Limb (tissue), 2 donors: ENCODE data around the gene CISD2.
"Not testable (repeated sequence)": the region's sequence is repeated elsewhere in the genome, so short reads cannot be mapped to it uniquely, and the experiment has no call there.

Source experiments
- DNase-seq, 2 donors: peaks; one replicate each; pipeline ENCODE4 v3.0.0-alpha.2; 2016; ENCODE audit errors: extremely low spot score in 2 of 2

CISD2 gene, protein sequence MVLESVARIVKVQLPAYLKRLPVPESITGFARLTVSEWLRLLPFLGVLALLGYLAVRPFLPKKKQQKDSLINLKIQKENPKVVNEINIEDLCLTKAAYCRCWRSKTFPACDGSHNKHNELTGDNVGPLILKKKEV

DNA sequence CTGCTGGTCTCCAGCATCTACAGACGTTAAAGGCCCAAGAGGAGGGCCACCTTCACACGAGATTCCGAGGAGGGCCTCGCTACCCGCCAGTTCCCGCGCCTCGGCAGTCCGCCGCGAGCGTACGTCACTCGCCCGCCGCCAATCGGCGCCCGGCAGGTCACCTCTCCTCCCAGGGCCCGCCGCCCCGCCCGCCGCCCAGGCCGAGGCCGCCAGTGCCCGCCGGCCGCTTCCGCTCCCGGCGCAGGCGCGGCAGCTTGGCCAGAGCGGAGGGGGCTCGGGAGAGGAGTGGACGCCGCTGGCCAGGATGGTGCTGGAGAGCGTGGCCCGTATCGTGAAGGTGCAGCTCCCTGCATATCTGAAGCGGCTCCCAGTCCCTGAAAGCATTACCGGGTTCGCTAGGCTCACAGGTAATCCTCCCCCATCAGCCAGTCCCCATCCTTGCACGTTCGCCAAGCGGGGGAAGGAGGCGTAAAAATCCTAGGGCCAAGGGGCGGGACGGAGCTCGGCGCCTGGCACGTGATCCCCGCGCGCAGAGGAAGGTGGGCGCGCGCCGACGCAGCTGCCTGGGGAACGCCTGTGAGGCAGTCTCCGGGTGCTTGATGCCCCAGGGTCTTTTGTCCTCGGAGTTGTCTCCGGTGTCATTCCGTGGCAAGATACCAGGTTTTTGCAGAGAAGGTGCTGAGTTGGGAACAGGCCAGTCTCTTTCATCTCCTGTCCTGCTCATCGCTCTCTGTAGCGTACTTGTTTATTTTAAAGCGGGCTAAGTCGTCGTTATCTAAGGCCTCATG is at the start of gene CISD2:
Gene CISD2 (plus strand): TSS at position 212 of the 788 bp plus-strand sequence. CDS start 93 bp downstream, at position 305.
- DNase-seq: peak; percentile 90 to 95

DNA sequence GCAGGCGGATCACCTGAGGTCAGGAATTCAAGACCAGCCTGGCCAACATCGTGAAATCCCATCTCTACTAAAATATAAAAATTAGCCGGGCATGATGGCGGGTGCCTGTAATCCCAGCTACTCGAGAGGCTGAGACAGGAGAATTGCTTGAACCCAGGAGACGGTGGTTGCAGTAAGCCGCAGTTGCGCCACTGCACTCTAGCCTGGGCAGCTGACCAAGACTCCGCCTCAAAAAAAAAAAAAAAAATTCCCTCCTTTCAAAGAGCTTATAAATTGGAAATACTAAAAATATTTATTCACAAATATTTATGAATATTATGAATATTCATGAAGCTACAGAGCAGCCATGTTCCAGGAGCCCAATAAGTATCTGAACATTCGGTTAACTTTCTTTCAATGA is 49.7 kb upstream of the CISD2 start:
- DNase-seq: not testable (repeated sequence)

DNA sequence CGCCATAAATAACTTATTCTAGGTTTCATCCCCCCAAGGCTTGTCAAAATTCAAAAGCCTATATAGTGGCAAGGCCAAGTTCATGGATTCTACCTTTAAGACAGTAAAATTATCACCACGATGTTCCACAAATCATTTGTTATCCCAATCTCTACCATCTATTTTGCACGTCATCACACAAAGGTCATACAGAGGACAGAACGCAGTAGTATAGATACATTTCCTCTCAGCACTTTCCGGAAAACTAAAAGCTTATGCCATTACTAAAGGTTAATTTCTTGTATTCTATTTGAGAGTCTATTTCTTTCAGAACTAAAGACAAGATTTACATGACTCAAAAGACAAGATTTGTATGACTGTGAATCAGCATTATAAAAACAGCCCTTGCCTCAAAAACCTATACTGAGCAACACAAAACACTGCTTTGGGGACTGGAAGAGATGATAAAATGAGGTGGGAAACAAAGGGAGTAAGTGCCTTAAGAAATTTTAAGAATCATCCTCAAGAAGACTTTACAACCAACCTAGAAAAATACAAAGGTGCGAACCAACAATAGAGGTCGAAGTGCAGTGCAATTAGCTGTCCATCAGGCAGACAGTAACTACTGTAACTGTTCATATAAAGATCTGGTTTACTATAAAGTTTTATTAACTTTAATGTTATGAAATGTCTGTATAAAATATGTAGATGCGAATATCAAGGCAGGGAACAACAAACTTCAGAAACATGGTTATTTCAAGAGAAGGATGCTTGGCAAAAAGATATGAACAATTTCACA is 49.0 kb upstream of the CISD2 start:
- no peak for DNase-seq

DNA sequence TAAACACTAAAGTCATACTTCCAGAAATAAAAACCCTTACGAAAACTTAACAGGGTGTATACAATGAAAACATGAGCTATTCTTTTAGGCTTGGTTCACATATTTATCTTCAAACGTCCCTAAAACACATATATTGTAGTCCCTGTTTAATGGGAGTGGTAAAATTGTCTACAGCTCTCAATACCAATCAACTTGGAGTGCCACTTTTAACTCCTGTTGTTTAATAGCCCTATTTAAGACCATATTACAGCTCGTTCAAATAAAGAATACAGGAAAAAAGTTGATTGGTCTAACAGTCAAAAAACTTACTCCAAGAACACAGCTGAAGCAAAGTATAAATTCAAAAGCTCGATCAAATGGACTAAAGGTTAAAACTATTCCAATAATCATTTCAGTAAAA is 45.3 kb upstream of the CISD2 start:
- DNase-seq: no peak

DNA sequence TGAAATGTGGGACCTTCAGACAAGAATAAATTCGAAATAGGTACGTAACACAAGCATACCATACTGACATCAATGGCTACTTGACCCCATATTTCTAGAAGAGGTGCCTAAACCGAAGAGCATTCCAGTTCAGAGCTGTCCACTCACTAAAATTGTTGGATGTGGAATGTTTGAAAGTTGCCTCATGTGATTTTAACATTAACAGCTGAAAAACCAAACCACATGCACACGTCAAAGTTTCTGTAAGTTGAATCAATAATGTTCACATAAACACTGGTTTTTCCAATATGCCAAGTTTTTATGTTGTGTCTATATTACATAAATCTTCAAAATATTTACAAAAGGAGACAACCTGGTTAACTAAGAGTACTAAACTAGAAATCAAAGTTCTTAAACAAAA is 44.9 kb upstream of the CISD2 start:
- no peak for DNase-seq

DNA sequence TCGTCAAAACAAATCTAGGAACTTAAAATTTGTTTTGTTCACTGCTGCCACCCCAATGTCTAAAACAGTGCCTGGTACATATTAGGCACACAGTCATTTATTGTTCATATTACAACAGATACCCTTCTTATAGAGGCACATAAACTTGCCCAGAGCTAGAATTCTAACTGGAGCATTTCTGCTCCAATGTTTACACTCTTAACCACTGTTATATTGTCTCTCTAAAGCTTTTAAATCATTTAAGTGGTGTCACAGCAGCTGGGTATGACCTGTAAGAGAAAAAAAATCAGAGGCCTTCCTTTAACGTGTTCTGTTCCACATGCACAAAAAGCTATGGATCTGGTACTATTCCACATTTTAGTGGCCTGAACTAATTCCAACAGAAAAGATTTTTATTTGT is 44.4 kb upstream of the CISD2 start:
- DNase-seq: no peak

DNA sequence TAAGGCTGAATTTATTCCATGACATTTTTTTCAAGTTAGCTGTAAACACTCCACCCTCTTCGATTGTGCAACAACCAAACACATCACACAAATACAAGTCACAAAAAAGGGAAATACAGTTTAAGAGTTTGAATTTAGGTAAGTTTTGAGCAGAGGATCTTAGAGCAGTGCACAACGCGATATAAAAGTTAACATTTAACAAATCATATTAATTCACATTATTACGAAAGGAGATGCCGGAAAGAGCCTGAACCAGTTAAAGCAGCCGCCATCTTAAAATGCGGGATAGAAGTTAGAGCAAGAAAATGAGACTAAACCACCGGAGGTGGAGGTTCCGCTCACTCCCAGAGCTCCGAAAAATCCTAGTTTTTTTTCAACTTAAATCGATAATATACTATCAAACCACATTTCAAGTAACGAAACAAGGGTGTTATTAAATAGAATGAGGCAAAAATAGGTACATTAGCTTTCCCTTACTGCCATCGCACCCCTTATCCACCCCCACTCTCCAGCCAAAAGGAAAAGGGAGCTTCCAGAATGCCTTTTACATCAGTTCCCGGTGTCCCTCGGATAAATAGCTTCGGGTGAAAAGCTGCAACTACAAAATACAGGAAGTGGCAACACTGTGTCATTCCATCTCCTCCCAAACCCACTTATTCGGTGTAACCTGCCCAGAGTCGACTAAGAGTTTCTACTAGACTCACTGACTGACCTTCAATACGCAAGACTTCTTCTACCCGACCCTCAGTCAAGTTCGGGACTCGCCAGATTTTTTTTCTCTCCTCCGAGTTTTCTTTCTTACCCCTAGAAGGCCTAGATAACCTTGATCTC is 43.3 kb upstream of the CISD2 start:
- peak; percentile 59 to 67 for DNase-seq

DNA sequence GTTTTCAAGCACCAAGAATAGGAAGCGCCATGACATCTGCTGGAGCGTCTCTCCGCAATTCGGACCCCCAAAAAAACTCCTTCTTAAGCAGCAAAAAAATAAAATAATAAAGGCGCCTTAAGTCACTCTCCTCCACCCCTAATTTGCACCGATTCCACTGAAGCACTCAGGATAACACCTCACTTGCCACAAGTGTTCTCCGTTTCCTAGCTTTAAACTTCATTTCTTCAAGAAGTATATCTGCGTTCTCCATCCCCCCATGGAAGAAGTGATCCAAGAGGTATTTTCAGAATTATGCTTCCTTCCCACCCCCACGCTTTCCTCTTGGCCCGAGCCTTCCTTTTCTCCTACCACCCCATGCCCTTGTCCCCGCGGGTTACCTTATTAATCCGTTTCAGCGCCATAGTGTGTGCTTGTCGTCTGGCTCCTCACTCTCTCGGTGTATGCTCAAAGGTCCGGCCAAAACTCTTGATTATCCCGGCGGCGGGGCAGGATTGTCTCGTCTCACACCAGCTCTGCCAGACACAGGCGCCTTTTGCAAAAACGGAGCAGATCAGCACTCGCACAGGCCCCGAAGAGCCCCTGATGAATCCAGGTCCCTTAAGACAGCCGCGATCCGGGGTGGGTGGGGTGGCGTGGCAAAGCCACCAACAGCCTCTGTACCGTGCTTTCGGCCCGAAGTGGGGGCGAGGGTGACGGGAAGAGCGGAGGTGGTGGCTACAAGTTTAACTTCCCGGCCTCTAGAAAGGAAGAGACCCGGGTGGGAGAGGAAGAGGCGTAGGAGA is 42.5 kb upstream of the CISD2 start:
- no peak for DNase-seq

DNA sequence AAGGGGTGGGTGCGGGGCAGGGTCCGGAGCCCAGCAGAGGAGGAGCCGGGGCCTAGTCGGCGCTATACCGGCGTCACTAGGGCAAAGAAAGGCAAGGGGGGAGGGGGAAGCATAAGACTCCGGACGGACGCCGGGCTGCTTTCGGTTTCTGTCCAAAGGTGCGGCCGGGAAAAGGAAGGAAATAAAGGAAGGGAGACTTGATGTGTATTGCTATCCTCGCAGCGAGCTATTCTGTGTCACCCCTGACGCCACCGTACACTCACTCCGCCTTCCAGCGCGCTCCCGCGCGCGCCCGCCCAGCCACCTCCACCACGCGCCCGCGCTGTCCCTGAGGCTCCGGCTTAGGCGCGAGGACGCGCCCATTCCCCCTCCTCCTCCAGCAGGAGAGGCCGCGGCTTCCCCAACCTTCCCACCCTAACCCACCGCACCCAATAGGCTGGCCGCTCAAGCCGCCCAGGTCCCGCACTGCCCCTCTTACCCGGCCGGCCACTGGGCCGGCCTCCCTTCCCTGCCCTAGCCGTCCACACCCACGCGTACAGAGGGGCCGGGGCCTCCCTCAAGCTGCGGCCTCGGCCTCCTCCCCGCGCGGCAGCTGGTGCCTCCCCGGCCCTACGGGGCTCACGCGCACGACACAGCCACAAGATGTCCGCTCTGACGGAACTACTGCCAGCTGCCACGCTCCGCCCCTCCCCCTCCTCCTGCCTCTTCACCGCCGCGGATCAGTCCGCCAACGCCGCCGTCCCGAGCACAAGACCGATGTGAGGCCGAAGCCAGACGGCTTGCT is 41.7 kb upstream of the CISD2 start, which contains the start of gene UBE2D3:
Gene UBE2D3 (minus strand): TSS at position 662 of the 784 bp plus-strand sequence. CDS start 1,043 bp downstream, outside the sequence.
- peak; percentile 95 to 98 for DNase-seq

DNA sequence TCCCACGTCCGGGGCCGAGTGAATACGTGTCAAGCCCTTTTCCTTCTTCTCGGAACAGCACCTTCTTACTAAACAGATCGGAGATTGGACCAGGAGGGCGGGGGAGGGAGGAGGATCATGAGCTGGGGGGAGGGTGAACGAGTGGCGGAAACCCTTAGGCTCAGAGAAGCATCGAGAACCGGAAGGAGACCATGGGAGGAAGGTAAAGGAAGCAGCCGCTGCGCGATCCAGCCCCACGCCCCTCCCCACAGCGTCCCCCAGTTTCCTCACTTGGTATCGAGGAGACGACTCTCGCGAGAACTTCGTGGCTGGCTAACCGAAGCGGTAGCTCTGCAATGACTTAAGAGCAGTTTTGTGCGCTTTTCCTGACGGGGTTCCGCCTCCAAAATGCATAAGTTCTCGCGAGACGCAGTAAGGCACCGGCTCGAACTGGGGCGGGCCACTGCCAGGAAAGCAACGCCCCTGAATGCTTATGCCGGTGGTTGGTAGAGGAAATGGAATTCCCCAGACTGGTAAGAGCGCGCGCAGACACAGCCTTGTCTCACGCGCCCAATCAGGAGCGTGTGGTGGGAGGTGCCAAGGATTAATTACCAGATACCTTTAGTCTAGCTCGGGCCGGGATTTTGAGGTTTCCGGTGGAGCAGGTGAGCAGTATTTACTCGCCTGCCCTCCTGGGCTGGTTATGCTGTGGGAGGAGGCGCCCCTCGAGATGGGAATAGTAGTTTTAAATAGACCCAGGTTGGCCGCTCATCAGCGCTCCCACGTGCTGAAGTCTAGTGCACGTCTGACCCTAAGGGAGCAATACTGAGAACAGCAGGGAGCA is 40.9 kb upstream of the CISD2 start:
- peak; percentile 98 to 99 for DNase-seq

DNA sequence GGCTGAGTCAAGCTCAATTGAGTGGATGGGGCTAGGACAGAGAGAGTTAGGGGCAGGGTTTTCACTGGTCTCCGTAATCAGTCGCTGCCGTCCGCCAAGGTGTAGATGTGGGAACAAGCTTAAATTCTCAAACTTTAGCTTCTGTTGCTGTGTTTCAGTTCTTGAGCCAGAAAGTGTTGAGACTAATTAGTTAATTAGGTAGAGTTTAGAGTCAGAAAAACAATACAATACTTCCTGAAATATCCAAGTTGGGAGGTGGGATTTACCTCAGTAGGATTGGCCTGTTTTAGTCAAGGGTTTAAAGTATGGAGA is 40.3 kb upstream of the CISD2 start:
- DNase-seq: no peak

DNA sequence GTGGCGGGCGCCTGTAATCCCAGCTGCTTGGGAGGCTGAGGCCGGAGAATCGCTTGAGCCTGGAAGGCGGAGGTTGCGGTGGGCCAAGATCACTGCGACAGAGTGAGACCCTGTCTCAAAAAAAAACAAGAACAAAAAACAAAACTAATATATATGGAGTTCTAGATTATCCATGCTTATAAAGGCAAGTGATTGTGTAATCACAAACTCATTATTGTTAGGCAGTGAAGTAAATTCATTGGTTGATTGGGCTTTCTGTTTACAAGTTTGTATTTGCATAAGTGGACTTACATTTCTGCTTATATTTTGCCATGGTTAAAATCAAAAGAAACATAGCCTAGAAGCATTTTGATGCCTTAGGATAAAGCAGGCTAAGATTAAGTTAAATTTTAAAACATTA is 39.0 kb upstream of the CISD2 start:
- no peak for DNase-seq

DNA sequence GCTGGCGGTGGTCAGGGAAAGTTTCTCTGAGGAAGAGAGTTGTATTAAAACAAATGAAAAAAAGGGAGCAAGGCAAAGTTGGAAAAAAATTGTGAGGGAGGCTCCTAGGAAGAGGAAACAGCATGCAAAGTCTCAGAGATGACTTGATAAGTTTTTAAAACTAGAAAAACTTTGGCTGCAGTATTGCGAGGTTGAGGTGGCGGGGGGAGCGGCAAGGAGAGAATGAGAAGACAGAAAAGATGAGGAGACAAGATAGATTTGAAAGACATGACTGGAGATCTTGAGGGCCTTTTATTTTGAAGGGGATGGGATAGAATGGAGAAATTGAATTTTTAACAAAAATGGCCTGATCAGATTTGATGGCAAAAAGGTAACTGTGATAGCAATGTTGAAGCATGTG is 36.7 kb upstream of the CISD2 start:
- no peak for DNase-seq

DNA sequence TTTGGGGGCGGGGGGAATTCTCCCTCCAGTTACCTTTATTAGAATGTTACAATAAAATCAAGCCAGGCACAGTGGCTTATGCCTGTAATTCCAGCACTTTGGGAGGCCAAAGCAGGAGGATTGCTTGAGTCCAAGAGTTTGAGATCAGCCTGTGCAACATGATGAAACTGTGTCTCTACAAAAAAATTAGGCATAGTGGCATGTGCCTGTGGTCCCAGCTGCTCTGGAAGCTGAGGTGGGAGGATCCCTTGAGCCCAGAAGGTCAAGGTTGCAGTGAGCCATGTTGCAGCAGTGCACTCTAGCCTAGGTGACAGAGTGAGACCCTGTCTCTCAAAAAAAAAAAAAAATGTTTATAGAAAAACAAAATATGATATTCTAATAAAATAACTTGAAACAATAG is 36.1 kb upstream of the CISD2 start:
- DNase-seq: no peak

DNA sequence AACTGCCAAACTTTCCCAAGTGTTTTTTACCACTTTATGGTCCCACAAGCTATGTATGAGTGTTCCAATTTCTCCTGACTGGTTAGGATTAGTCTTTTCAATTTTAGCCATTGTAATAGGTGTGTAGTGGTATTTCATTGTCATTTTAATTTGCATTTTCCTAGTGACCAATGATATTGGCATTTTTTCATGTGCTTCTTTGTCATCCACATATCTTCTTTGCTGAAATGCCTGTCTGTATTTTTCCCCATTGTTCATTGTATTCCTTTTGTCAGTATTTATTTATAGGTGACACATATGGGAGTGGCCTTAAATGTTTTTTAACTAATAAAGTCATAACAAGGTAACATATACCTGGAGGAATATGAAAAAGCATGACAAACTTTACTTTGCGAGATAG is 32.2 kb upstream of the CISD2 start:
- DNase-seq: no peak

DNA sequence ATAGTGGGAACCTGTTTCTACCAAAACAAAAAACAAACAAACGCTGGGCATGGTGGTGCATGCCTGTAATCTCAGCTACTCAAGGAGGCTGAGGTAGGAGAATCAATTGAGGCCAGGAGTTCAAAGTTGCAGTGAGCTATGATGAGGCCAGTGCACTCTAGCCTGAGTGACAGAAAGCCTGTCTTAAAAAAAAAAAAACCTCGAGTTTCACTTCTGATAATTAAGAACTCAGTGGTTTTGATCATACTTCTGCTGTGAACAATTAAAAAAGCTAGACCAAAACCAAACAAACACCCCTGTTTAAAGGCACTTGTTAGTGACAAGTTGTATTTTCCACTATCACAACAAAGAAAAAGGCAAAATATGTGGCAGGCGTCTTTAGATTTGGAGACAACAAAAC is 26.4 kb upstream of the CISD2 start:
- DNase-seq: no peak

DNA sequence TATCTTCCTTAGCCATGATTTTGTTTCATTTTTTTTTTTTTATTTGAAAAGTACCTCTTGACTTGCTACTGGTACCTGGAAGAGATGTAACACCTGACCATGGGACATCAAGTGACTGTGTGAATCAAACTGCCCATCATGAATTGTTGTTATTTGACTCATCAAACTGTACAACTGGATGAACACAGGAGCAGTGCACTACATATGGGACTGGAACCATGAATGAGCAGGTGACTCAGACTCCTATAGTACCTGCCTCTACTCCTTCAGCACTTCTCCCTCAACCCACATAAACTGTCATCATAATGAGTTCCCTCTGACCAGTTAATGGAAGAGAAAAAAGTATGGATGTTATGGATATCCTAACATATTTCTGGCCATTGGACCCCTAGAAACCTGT is 25.5 kb upstream of the CISD2 start:
- no peak for DNase-seq

DNA sequence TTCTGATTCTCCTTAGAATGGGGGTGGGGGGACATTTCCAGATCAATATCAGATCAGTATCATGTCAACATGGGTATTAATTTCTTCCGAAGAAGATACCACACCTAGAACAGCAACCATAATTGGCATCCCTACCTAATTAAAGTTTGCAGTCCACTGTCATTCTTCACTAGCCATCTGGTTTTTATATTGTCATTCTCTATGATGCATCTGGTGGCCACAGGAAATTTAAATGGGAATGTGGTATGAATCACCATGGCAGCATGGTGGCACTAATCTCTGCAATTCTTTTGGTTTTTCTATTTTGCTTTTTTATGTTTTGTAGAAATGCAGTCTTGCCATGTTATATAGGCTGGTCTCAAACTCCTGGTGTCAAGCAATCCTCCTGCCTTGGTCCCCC is 24.9 kb upstream of the CISD2 start:
- no peak for DNase-seq

DNA sequence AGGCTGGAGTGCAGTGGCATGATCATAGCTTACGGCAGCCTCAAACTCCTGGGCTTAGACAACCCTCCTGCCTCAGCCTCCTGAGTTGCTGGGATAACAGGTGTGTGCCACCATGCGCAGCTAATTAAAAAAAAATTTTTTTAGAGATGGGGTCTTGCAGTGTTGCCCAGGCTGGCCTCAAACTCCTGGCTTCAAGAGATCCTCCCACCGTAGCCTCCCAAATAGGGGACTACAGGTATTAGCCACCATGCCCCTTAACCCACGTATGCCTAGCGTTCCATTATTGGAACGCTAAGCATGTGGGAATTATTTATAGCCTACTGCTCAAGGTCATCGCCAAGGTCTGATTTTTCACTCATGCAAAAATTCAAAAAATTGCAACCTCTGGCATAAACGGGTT is 21.1 kb upstream of the CISD2 start:
- DNase-seq: no peak
